ENCODE measurements around the gene DMGDH. TPM values are rescaled to one million over a fixed set of nuclear protein-coding genes. Genes with fewer than 3 reads are reported as not detected.
A peak's percentile ranks its signal among the peaks of the same experiment; 100 is the strongest.

DMGDH gene
- total and polyA plus RNA-seq, 7 experiments from 2014 or later, result 0.35 to 2.1 (median 0.68) TPM; not detected in 2

DNA sequence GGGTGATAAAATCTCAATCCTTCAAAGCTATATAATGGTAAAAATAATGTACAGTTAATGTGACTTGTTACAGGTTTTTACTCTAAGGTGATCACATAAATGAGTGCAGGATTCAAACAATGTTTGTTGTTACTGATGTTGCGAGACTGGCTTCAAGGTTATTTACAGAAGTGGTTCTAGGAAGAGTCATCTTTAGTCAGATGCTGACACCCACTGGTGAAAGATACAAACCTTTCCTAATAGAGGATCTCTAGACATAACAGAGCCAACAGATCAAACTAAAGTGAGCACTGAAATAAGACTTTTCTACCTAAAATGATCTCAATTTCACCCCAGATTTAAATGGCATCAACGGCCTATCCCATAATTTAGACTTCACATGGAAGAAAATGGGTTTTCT lies 104.6 kb downstream of the DMGDH start:
- no peak overlapping the region for H3K27ac Mint-ChIP-seq
- no peaks in the 10 kb centered on the region for H3K4me1 Mint-ChIP-seq
- ChIA-PET POLR2A (no interaction called here), CTCF (interaction anchor here (0.6 kb wide), 1 partner anchor 63 kb away, joined by 3 read pairs; no protein-coding TSS in a partner anchor)
- H3K36me3 Mint-ChIP-seq, result peaks cover 0 to 41% (median 15%) of the 10 kb centered on the region in 5 donors
- no peaks in the 10 kb centered on the region for H3K27me3 Mint-ChIP-seq
- no peaks in the 10 kb centered on the region for H3K9me3 ChIP-seq (ENCODE audit: control insufficient read depth in 2 of 3, low read length in 3 of 3)
- no peak overlapping the region for H3K27ac ChIP-seq (ENCODE audit: low read depth, low read length)
- no peak overlapping the region for H3K4me3 Mint-ChIP-seq
- ATAC-seq, result peak; percentile 29
- peaks cover 0 to 4% (median 0%) of the 10 kb centered on the region in 3 experiments for H3K36me3 ChIP-seq (ENCODE audit: control insufficient read depth in 2 of 3, insufficient read depth in 3 of 3, low read length in 3 of 3)
- no peaks in the 10 kb centered on the region for H3K9me3 Mint-ChIP-seq
- no peaks in the 10 kb centered on the region for H3K27me3 ChIP-seq (ENCODE audit: control insufficient read depth in 2 of 2, insufficient read depth in 2 of 2, low read length in 2 of 2)
- no peak overlapping the region for H3K4me3 ChIP-seq (ENCODE audit: low read length)
- intact Hi-C loops (cut with micrococcal nuclease), result no loop called here
- no peak for DNase-seq
- H3K4me1 ChIP-seq (ENCODE audit: control insufficient read depth in 2 of 2, insufficient read depth in 2 of 2, low read length in 2 of 2), result no peaks in the 10 kb centered on the region

- no peak overlapping the region for H3K27ac Mint-ChIP-seq
- no peaks in the 10 kb centered on the region for H3K27me3 Mint-ChIP-seq
- H3K4me3 ChIP-seq (ENCODE audit: low read length), result no peak overlapping the region
- no peaks in the 10 kb centered on the region for H3K4me1 ChIP-seq (ENCODE audit: control insufficient read depth in 2 of 2, insufficient read depth in 2 of 2, low read length in 2 of 2)
- H3K36me3 ChIP-seq (ENCODE audit: control insufficient read depth in 2 of 3, insufficient read depth in 3 of 3, low read length in 3 of 3), result peaks cover 0 to 4% (median 0%) of the 10 kb centered on the region in 3 experiments
- no peaks in the 10 kb centered on the region for H3K9me3 Mint-ChIP-seq
- no peaks in the 10 kb centered on the region for H3K9me3 ChIP-seq (ENCODE audit: control insufficient read depth in 2 of 3, low read length in 3 of 3)
- ATAC-seq (no peak), DNase-seq (no peak)
- intact Hi-C loops (cut with micrococcal nuclease), result no loop called here
- no peak overlapping the region for H3K4me3 Mint-ChIP-seq
- CTCF ChIA-PET, result no interaction called here
- POLR2A ChIA-PET, result no interaction called here
- H3K4me1 Mint-ChIP-seq, result no peaks in the 10 kb centered on the region
- no peaks in the 10 kb centered on the region for H3K27me3 ChIP-seq (ENCODE audit: control insufficient read depth in 2 of 2, insufficient read depth in 2 of 2, low read length in 2 of 2)
- peaks cover 0 to 44% (median 9%) of the 10 kb centered on the region in 5 donors for H3K36me3 Mint-ChIP-seq
- H3K27ac ChIP-seq (ENCODE audit: low read depth, low read length), result no peak overlapping the region
Observed at GRCh38 chr5:78961743-78962142, 107.7 kb downstream of the DMGDH start.

DNA sequence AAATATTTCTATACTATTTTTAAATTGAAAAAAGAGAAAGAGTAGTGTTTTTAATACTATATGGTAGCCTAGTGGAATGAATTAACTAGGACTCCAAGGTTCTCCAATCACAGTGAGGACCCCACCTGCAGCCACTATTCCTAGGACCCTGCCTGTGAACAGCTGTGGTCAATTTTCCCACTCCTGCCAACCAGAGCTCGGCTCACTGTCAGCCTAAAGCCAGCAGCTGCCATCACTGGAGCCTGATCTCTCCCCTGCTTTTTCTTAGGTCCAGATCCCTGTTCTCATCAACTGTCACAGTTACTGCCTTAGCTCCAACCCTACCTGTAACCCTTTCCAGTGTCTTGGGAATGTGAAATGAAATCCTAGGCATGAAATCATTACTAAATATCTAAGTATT lies 109.7 kb downstream of the DMGDH start:
- intact Hi-C loops (cut with micrococcal nuclease), result no loop called here
- POLR2A ChIA-PET, result no interaction called here
- no peak overlapping the region for H3K4me3 ChIP-seq (ENCODE audit: low read length)
- peaks cover 0 to 4% (median 0%) of the 10 kb centered on the region in 3 experiments for H3K36me3 ChIP-seq (ENCODE audit: control insufficient read depth in 2 of 3, insufficient read depth in 3 of 3, low read length in 3 of 3)
- no peak for DNase-seq
- Mint-ChIP-seq H3K4me1 (no peaks in the 10 kb centered on the region), H3K27ac (no peak overlapping the region), H3K27me3 (no peaks in the 10 kb centered on the region), H3K9me3 (no peaks in the 10 kb centered on the region), H3K4me3 (no peak overlapping the region), H3K36me3 (peaks cover 6 to 55% (median 17%) of the 10 kb centered on the region in 5 donors)
- no peak for ATAC-seq
- H3K9me3 ChIP-seq (ENCODE audit: control insufficient read depth in 2 of 3, low read length in 3 of 3), result no peaks in the 10 kb centered on the region
- CTCF ChIA-PET, result no interaction called here
- no peak overlapping the region for H3K27ac ChIP-seq (ENCODE audit: low read depth, low read length)
- H3K27me3 ChIP-seq (ENCODE audit: control insufficient read depth in 2 of 2, insufficient read depth in 2 of 2, low read length in 2 of 2), result no peaks in the 10 kb centered on the region
- no peaks in the 10 kb centered on the region for H3K4me1 ChIP-seq (ENCODE audit: control insufficient read depth in 2 of 2, insufficient read depth in 2 of 2, low read length in 2 of 2)

GRCh38 chr5:78958672-78959445 lies 110.6 kb downstream of the DMGDH start:
- DNase-seq (no peak), ATAC-seq (no peak)
- ChIA-PET CTCF (no interaction called here), POLR2A (no interaction called here)
- Mint-ChIP-seq H3K36me3 (peaks cover 7 to 56% (median 17%) of the 10 kb centered on the region in 5 donors), H3K27ac (no peak overlapping the region), H3K27me3 (no peaks in the 10 kb centered on the region), H3K4me3 (no peak overlapping the region), H3K9me3 (no peaks in the 10 kb centered on the region), H3K4me1 (peaks cover 0 to 3% (median 0%) of the 10 kb centered on the region in 7 donors)
- Histone ChIP-seq H3K36me3 (ENCODE audit: control insufficient read depth in 2 of 3, insufficient read depth in 3 of 3, low read length in 3 of 3) (peaks cover 0 to 4% (median 0%) of the 10 kb centered on the region in 3 experiments), H3K4me1 (ENCODE audit: control insufficient read depth in 2 of 2, insufficient read depth in 2 of 2, low read length in 2 of 2) (no peaks in the 10 kb centered on the region), H3K4me3 (ENCODE audit: low read length) (no peak overlapping the region), H3K27me3 (ENCODE audit: control insufficient read depth in 2 of 2, insufficient read depth in 2 of 2, low read length in 2 of 2) (no peaks in the 10 kb centered on the region), H3K9me3 (ENCODE audit: control insufficient read depth in 2 of 3, low read length in 3 of 3) (no peaks in the 10 kb centered on the region), H3K27ac (ENCODE audit: low read depth, low read length) (no peak overlapping the region)
- intact Hi-C loops (cut with micrococcal nuclease), result no loop called here

GRCh38 chr5:78956901-78957300 lies 112.6 kb downstream of the DMGDH start:
- H3K36me3 Mint-ChIP-seq, result peaks cover 7 to 50% (median 15%) of the 10 kb centered on the region in 5 donors
- H3K4me1 Mint-ChIP-seq, result peaks cover 0 to 16% (median 0%) of the 10 kb centered on the region in 7 donors
- Histone ChIP-seq H3K9me3 (ENCODE audit: control insufficient read depth in 2 of 3, low read length in 3 of 3) (no peaks in the 10 kb centered on the region), H3K4me3 (ENCODE audit: low read length) (no peak overlapping the region), H3K4me1 (ENCODE audit: control insufficient read depth in 2 of 2, insufficient read depth in 2 of 2, low read length in 2 of 2) (no peaks in the 10 kb centered on the region), H3K36me3 (ENCODE audit: control insufficient read depth in 2 of 3, insufficient read depth in 3 of 3, low read length in 3 of 3) (no peaks in the 10 kb centered on the region), H3K27me3 (ENCODE audit: control insufficient read depth in 2 of 2, insufficient read depth in 2 of 2, low read length in 2 of 2) (no peaks in the 10 kb centered on the region), H3K27ac (ENCODE audit: low read depth, low read length) (no peak overlapping the region)
- ChIA-PET POLR2A (no interaction called here), CTCF (no interaction called here)
- intact Hi-C loops (cut with micrococcal nuclease), result no loop called here
- no peak overlapping the region for H3K4me3 Mint-ChIP-seq
- ATAC-seq (no peak), DNase-seq (no peak)
- H3K9me3 Mint-ChIP-seq, result no peaks in the 10 kb centered on the region
- H3K27ac Mint-ChIP-seq, result no peak overlapping the region
- no peaks in the 10 kb centered on the region for H3K27me3 Mint-ChIP-seq

- no peaks in the 10 kb centered on the region for H3K9me3 Mint-ChIP-seq
- no peak overlapping the region for H3K4me3 ChIP-seq (ENCODE audit: low read length)
- DNase-seq, result no peak
- peaks cover 7 to 59% (median 13%) of the 10 kb centered on the region in 5 donors for H3K36me3 Mint-ChIP-seq
- intact Hi-C loops (cut with micrococcal nuclease), result no loop called here
- H3K4me3 Mint-ChIP-seq, result no peak overlapping the region
- ChIA-PET POLR2A (no interaction called here), CTCF (no interaction called here)
- H3K4me1 ChIP-seq (ENCODE audit: control insufficient read depth in 2 of 2, insufficient read depth in 2 of 2, low read length in 2 of 2), result no peaks in the 10 kb centered on the region
- no peaks in the 10 kb centered on the region for H3K36me3 ChIP-seq (ENCODE audit: control insufficient read depth in 2 of 3, insufficient read depth in 3 of 3, low read length in 3 of 3)
- no peaks in the 10 kb centered on the region for H3K27me3 ChIP-seq (ENCODE audit: control insufficient read depth in 2 of 2, insufficient read depth in 2 of 2, low read length in 2 of 2)
- no peak for ATAC-seq
- H3K9me3 ChIP-seq (ENCODE audit: control insufficient read depth in 2 of 3, low read length in 3 of 3), result no peaks in the 10 kb centered on the region
- H3K27ac ChIP-seq (ENCODE audit: low read depth, low read length), result no peak overlapping the region
- H3K27me3 Mint-ChIP-seq, result no peaks in the 10 kb centered on the region
- peaks cover 0 to 16% (median 0%) of the 10 kb centered on the region in 7 donors for H3K4me1 Mint-ChIP-seq
- peak overlapping the region in 1 of 9 donors; percentile 61 for H3K27ac Mint-ChIP-seq
Observed at GRCh38 chr5:78953092-78953800, 116.2 kb downstream of the DMGDH start.
